ENCODE data around the gene FAM78A.

FAM78A gene

GRCh38 chr9:131312822-131313770, 36.8 kb upstream of the FAM78A start:
- Histone ChIP-seq H3K36me3 (replicated peaks in 1 of 2; ENCODE audit: control insufficient read depth in 2 of 2, insufficient read depth in 2 of 2, low read length in 2 of 2) (no peaks in the 10 kb centered on the region), H4K8ac (ENCODE audit: low read depth, low read length) (no peak overlapping the region), H3K23ac (ENCODE audit: low read depth, low read length, poor library complexity) (no peak overlapping the region), H2BK120ac (ENCODE audit: low read depth, low read length) (no peak overlapping the region), H3K4ac (ENCODE audit: low read length) (no peak overlapping the region), H2BK5ac (ENCODE audit: low read length) (no peak overlapping the region), H3K9ac (ENCODE audit: low read depth, low read length, poor library complexity) (no peak overlapping the region), H3K27me3 (ENCODE audit: control insufficient read depth in 3 of 3, insufficient read depth in 3 of 3, low read depth in 1 of 3, low read length in 3 of 3) (peaks cover 0 to 4% (median 0%) of the 10 kb centered on the region in 3 experiments), H3K79me1 (ENCODE audit: low read depth, low read length) (no peaks in the 10 kb centered on the region), H3K27ac (replicated peaks; ENCODE audit: low read length) (no peak overlapping the region), H3K9me3 (replicated peaks in 1 of 2; ENCODE audit: control insufficient read depth in 2 of 2, insufficient read depth in 1 of 2, low read depth in 1 of 2, low read length in 2 of 2) (no peaks in the 10 kb centered on the region), H2BK12ac (ENCODE audit: low read length) (no peak overlapping the region), H3K4me2 (ENCODE audit: insufficient read depth, low read length, poor library complexity, severe bottlenecking) (no peak overlapping the region), H3K4me1 (ENCODE audit: control insufficient read depth in 2 of 2, insufficient read depth in 1 of 2, low read depth in 1 of 2, low read length in 2 of 2) (no peaks in the 10 kb centered on the region), H3K14ac (ENCODE audit: low read length) (peak overlapping the region; percentile 38), H2AFZ (ENCODE audit: low read length) (no peak overlapping the region), H2AK5ac (ENCODE audit: low read depth, low read length) (no peak overlapping the region), H3K4me3 (ENCODE audit: low read length in 2 of 2) (no peak overlapping the region), H2BK15ac (ENCODE audit: low read length) (no peak overlapping the region), H4K91ac (ENCODE audit: low read depth, low read length, poor library complexity) (no peak overlapping the region), H3K18ac (ENCODE audit: low read length) (no peak overlapping the region)
- WGBS, 2 donors (ENCODE audit: extremely low coverage in 2 of 2, insufficient read length in 2 of 2, insufficient replicate concordance in 1 of 2), result no CpG with 5 or more reads among the region's 28 CpGs
- DNase-seq (ENCODE audit: low spot score), result no peak

GRCh38 chr9:131312246-131312645, 35.9 kb upstream of the FAM78A start:
- Histone ChIP-seq H3K23ac (ENCODE audit: low read depth, low read length, poor library complexity) (no peak overlapping the region), H4K8ac (ENCODE audit: low read depth, low read length) (no peak overlapping the region), H2BK120ac (ENCODE audit: low read depth, low read length) (no peak overlapping the region), H3K18ac (ENCODE audit: low read length) (no peak overlapping the region), H3K4me2 (ENCODE audit: insufficient read depth, low read length, poor library complexity, severe bottlenecking) (no peak overlapping the region), H4K91ac (ENCODE audit: low read depth, low read length, poor library complexity) (no peak overlapping the region), H3K14ac (ENCODE audit: low read length) (no peak overlapping the region), H3K27me3 (ENCODE audit: control insufficient read depth in 3 of 3, insufficient read depth in 3 of 3, low read depth in 1 of 3, low read length in 3 of 3) (peaks cover 0 to 3% (median 0%) of the 10 kb centered on the region in 3 experiments), H2AFZ (ENCODE audit: low read length) (no peak overlapping the region), H3K79me1 (ENCODE audit: low read depth, low read length) (no peaks in the 10 kb centered on the region), H2BK5ac (ENCODE audit: low read length) (no peak overlapping the region), H3K4ac (ENCODE audit: low read length) (no peak overlapping the region), H3K27ac (replicated peaks; ENCODE audit: low read length) (no peak overlapping the region), H2AK5ac (ENCODE audit: low read depth, low read length) (no peak overlapping the region), H3K4me3 (ENCODE audit: low read length in 2 of 2) (no peak overlapping the region), H3K36me3 (replicated peaks in 1 of 2; ENCODE audit: control insufficient read depth in 2 of 2, insufficient read depth in 2 of 2, low read length in 2 of 2) (no peaks in the 10 kb centered on the region), H2BK15ac (ENCODE audit: low read length) (no peak overlapping the region), H3K9ac (ENCODE audit: low read depth, low read length, poor library complexity) (no peak overlapping the region), H3K9me3 (replicated peaks in 1 of 2; ENCODE audit: control insufficient read depth in 2 of 2, insufficient read depth in 1 of 2, low read depth in 1 of 2, low read length in 2 of 2) (no peaks in the 10 kb centered on the region), H3K4me1 (ENCODE audit: control insufficient read depth in 2 of 2, insufficient read depth in 1 of 2, low read depth in 1 of 2, low read length in 2 of 2) (no peaks in the 10 kb centered on the region), H2BK12ac (ENCODE audit: low read length) (no peak overlapping the region)
- no peak for DNase-seq (ENCODE audit: low spot score)
- no CpG with 5 or more reads among the region's 9 CpGs for WGBS, 2 donors (ENCODE audit: extremely low coverage in 2 of 2, insufficient read length in 2 of 2, insufficient replicate concordance in 1 of 2)

- no peak overlapping the region for H3K4me3 ChIP-seq (ENCODE audit: low read length in 2 of 2)
- H3K9ac ChIP-seq (ENCODE audit: low read depth, low read length, poor library complexity), result peak overlapping the region; percentile 25
- H3K36me3 ChIP-seq (replicated peaks in 1 of 2; ENCODE audit: control insufficient read depth in 2 of 2, insufficient read depth in 2 of 2, low read length in 2 of 2), result no peaks in the 10 kb centered on the region
- no peak overlapping the region for H3K27ac ChIP-seq (replicated peaks; ENCODE audit: low read length)
- WGBS, 2 donors (ENCODE audit: extremely low coverage in 2 of 2, insufficient read length in 2 of 2, insufficient replicate concordance in 1 of 2), result no CpG with 5 or more reads among the region's 20 CpGs
- no peak for DNase-seq (ENCODE audit: low spot score)
- no peaks in the 10 kb centered on the region for H3K4me1 ChIP-seq (ENCODE audit: control insufficient read depth in 2 of 2, insufficient read depth in 1 of 2, low read depth in 1 of 2, low read length in 2 of 2)
- peak overlapping the region; percentile 75 for H2AFZ ChIP-seq (ENCODE audit: low read length)
- H4K8ac ChIP-seq (ENCODE audit: low read depth, low read length), result no peak overlapping the region
- no peak overlapping the region for H2BK15ac ChIP-seq (ENCODE audit: low read length)
- no peak overlapping the region for H2AK5ac ChIP-seq (ENCODE audit: low read depth, low read length)
- no peak overlapping the region for H2BK12ac ChIP-seq (ENCODE audit: low read length)
- H3K14ac ChIP-seq (ENCODE audit: low read length), result no peak overlapping the region
- peak overlapping the region; percentile 57 for H3K18ac ChIP-seq (ENCODE audit: low read length)
- H3K4ac ChIP-seq (ENCODE audit: low read length), result no peak overlapping the region
- H3K79me1 ChIP-seq (ENCODE audit: low read depth, low read length), result no peaks in the 10 kb centered on the region
- H3K9me3 ChIP-seq (replicated peaks in 1 of 2; ENCODE audit: control insufficient read depth in 2 of 2, insufficient read depth in 1 of 2, low read depth in 1 of 2, low read length in 2 of 2), result no peaks in the 10 kb centered on the region
- H4K91ac ChIP-seq (ENCODE audit: low read depth, low read length, poor library complexity), result no peak overlapping the region
- H3K27me3 ChIP-seq (ENCODE audit: control insufficient read depth in 3 of 3, insufficient read depth in 3 of 3, low read depth in 1 of 3, low read length in 3 of 3), result peaks cover 0 to 3% (median 0%) of the 10 kb centered on the region in 3 experiments
- no peak overlapping the region for H2BK5ac ChIP-seq (ENCODE audit: low read length)
- H2BK120ac ChIP-seq (ENCODE audit: low read depth, low read length), result no peak overlapping the region
- no peak overlapping the region for H3K4me2 ChIP-seq (ENCODE audit: insufficient read depth, low read length, poor library complexity, severe bottlenecking)
- H3K23ac ChIP-seq (ENCODE audit: low read depth, low read length, poor library complexity), result no peak overlapping the region
These were observed 34.7 kb upstream of the FAM78A start for GRCh38 chr9:131310833-131311554.

Measured in neuronal stem cell (in vitro differentiated cells).